HG03097 (cell line): ENCODE results near the gene CCDC12.

Experiments used
- ATAC-seq: cut with Tn5 transposase; IDR thresholded peaks from one replicate; pipeline ENCODE4 v1.9.1; 2021; ENCODE audit not compliant: unreplicated experiment, low FRiP score

Gene CCDC12

DNA sequence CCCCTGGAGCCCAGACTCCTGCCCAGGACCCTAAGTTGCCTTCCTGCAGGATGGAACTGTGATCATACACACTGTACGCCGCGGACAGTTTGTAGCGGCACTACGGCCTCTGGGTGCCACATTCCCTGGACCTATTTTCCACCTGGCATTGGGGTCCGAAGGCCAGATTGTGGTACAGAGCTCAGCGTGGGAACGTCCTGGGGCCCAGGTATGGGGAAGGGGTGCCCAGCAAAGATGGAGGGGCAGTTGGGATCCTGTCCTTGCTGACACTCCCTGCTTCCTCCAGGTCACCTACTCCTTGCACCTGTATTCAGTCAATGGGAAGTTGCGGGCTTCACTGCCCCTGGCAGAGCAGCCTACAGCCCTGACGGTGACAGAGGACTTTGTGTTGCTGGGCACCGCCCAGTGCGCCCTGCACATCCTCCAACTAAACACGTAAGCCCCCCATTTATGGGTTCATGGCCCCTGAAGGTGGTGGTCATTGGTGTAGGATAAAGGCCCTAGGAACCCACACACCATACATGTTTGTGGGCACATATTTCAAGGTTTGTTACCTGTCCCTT, 31.8 kb upstream of the CCDC12 start:
- no peak for ATAC-seq

DNA sequence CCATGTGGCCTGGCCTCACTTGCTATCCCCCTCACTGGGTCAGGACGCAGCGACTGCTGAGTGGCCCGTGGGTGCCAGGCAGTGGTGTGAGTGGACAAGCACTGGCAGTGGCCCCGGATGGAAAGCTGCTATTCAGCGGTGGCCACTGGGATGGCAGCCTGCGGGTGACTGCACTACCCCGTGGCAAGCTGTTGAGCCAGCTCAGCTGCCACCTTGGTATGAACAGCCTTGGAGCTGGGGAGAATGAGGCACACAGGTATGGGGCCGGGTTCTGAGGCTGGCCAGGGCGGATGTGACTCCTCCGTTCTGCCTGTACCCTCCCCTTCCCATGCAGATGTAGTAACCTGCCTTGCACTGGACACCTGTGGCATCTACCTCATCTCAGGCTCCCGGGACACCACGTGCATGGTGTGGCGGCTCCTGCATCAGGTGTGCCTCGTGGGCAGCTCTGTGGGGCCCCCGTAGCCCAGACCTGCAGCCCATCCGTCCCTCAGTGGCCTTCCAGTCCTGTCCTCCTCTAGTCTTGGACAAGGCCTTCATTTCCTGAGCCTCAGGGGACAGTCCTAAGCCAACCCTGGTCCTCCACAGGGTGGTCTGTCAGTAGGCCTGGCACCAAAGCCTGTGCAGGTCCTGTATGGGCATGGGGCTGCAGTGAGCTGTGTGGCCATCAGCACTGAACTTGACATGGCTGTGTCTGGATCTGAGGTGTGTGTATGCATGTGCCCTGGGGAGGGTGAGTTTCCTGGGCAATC, 31.1 kb upstream of the CCDC12 start:
- ATAC-seq: no peak

DNA sequence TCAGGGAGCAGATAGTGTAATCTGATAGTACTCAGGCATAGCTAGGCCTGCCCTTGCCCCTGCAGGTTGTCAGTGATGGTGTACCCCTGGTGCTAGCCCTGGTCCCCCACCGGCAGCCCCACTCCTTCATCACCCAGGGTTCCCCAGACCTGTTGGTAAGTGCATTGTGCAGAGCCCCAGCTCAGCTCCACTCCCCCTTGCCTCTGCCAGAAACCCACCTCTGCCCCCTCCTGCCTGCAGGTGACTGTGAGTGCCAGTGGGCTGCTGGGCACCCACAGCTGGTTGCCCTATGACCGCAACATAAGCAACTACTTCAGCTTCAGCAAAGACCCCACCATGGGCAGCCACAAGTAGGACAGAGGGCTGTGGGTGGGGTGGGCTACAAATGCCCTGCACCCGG, 30.5 kb upstream of the CCDC12 start:
- no peak for ATAC-seq

DNA sequence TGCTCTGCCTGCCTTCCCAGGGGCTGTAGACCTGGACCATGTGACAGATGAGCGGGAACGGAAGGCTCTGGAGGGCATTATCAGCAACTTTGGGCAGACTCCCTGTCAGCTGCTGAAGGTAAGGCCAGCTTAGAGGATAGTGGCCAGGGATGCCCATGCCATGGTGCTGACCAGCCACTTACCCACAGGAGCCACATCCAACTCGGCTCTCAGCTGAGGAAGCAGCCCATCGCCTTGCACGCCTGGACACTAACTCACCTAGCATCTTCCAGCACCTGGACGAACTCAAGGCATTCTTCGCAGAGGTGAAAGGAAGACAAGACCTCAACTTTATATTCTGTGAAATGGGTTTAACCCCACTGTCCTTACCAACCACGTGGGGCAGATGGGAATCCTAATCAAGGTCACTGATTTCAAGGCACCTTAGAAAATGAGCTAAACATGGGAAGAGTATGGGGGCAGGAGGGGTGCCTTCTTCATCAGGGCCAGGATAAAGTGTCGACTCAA, 29.7 kb upstream of the CCDC12 start:
- no peak for ATAC-seq

DNA sequence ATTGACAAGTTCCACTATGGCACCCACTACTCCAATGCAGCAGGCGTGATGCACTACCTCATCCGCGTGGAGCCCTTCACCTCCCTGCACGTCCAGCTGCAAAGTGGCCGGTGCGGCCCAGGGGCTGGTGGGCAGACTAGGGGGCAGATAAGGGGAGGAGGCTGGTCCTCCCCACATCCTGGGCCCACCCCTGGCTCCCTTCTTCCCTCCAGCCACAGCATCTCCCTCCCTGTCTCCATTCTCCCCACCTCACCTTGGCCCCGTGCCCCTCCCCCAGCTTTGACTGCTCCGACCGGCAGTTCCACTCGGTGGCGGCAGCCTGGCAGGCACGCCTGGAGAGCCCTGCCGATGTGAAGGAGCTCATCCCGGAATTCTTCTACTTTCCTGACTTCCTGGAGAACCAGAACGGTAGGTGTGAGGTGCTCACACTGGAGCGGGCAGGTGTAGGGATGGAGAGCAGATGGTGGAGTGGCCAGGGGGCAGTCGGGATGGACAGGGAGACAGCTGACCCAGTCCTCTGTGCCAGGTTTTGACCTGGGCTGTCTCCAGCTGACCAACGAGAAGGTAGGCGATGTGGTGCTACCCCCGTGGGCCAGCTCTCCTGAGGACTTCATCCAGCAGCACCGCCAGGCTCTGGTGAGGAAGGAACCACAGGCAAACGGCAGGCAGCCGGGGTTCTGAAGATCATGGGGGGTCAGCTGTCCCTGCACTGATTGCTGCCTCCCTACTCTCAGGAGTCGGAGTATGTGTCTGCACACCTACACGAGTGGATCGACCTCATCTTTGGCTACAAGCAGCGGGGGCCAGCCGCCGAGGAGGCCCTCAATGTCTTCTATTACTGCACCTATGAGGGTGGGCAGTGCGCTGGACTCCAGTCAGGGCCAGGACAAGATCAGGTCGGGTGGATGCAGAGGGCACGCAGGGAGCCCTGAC, 28.9 kb upstream of the CCDC12 start:
- ATAC-seq: no peak

DNA sequence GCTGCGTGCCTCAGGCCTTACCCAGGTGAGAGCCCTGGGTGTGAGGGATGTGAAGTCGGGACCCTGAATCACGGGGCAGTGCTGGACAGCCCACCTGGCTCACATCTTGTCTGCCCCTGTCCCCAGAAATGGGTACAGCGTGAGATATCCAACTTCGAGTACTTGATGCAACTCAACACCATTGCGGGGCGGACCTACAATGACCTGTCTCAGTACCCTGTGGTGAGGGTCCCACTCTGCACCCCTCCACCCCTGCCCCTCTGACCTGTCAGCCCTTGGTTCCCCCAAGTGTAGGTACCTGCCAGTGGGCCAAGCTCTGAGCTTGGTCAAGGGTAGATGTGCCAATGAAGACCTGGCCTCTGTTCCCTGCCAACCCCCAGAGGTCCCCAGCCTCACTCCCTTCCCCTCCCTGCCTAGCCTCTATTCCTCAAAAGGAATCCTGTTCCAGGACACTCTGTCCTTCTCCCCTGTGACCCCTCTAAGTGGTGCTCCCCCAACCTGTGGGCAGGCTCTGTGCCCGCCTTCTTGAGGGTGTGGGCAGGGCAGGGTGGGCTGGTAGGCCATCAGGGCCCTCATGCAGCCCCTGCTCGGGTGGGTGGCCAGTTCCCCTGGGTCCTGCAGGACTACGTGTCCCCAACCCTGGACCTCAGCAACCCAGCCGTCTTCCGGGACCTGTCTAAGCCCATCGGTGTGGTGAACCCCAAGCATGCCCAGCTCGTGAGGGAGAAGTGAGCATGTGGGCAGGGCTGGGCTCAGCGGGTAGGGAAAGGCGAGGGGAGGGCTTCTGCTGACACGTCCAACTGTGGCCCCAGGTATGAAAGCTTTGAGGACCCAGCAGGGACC, 28.0 kb upstream of the CCDC12 start:
- no peak for ATAC-seq

DNA sequence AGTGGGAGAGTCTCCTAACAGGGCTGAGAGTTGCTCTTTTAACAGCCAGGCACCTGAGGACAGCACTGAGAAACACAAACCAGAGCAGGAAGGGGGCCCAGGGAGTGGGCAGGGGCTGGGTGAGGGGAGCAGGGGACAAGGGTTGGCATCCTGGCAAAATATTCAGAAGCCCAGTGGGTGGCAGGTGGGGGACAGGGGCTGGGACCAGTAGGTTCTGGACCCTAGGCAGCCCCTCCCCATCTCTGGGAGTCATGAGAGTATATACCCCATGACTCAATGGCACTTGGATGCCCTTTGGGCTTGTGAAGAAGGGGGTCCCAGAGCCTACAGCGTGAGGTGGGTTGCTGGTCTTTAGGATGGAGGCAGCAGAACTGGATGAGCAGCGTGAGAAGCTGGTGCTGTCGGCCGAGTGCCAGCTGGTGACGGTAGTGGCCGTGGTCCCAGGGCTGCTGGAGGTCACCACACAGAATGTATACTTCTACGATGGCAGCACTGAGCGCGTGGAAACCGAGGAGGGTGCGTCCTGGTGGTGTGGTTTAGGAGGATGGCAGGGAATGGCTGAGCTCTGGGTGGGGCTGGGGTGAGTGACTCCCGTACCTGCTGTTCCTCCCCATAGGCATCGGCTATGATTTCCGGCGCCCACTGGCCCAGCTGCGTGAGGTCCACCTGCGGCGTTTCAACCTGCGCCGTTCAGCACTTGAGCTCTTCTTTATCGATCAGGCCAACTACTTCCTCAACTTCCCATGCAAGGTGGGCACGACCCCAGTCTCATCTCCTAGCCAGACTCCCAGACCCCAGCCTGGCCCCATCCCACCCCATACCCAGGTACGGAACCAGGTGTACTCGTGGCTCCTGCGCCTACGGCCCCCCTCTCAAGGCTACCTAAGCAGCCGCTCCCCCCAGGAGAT, 27.2 kb upstream of the CCDC12 start:
- no peak for ATAC-seq

DNA sequence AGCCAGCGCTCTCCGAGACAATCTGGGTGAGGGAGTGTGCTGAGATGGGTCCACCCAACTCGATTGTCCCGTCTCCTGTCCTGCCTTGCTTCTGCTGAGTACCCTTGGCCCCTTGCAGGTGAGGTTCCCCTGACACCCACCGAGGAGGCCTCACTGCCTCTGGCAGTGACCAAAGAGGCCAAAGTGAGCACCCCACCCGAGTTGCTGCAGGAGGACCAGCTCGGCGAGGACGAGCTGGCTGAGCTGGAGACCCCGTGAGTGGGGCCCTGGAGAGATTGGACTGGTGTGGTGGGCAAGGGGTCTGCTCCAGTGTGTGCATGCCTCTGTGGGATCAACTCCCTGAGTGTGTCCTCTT, 26.5 kb upstream of the CCDC12 start:
- no peak for ATAC-seq

DNA sequence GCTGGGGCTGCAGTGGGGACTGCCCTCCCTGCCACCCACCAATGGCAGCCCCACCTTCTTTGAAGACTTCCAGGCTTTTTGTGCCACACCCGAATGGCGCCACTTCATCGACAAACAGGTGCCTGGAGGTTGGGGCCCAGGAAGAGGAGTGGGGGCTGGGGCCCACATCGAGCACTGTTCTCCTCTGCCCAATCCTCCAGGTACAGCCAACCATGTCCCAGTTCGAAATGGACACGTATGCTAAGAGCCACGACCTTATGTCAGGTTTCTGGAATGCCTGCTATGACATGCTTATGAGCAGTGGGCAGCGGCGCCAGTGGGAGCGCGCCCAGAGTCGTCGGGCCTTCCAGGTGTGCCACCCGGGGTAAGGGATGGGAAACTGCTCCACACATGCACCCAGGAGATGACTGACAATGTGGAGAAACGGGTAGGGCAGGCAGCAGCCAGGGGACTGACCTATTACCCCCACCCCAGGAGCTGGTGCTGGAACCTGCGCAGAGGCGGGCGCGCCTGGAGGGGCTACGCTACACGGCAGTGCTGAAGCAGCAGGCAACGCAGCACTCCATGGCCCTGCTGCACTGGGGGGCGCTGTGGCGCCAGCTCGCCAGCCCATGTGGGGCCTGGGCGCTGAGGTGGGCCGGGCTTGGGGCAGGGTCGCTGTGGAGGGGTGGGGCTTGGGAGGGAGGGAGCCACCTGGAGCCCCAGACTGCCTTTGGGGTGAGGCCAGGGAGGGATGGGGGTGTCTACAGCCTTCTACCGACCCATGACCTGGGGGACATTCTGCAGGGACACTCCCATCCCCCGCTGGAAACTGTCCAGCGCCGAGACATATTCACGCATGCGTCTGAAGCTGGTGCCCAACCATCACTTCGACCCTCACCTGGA, 25.9 kb upstream of the CCDC12 start:
- no peak for ATAC-seq

DNA sequence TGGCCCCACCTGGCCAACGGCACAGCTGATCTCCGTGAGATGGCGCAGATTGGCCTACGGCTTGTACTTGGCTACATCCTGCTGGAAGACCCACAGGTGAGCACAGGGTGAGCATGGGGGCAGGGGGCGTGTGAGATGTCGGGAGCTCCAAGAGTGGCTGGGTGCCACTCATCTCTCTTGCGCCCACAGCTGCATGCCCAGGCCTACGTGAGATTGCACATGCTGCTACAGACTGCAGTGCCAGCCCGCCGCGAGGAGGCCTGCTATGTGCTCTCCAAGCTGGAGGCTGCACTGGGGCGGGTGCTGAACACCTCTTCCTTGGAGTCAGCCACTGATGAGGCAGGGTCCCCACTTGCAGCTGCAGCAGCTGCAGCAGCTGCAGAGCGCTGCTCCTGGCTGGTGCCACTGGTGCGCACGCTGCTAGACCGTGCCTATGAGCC, 25.2 kb upstream of the CCDC12 start:
- no peak for ATAC-seq

DNA sequence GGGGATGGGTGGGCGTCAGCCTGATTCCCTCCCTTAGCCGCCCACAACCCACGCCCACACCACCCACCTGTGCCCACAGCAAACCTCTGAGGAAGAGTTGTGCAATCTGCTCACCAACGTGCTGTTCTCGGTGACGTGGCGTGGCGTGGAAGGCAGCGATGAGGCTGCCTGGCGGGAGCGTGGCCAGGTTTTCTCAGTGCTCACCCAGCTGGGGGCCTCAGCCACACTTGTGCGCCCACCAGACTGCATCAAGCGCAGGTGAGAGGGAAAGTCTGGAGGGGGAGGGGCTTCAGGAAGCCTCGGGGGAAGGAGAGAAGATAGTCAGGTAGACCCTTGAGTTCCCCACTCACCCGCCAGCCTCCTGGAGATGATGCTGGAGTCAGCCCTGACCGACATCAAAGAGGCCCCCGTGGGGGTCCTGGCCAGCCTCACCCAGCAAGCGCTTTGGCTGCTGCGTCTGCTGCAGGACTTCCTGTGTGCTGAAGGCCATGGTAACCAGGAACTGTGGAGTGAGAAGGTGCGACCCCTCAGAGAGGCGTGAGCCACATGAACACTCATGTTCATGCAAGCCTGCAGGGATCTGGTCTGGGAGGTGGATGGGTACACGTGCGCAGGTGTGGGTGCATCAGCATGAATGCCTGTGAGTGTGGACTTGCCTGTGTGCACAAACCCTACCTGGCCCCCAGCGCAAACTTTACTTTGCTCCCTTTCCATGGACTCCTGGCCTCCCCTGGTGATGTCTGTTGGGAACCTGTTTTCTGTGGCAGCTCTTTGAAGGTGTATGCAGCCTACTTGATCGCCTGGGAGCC, 24.6 kb upstream of the CCDC12 start:
- no peak for ATAC-seq

DNA sequence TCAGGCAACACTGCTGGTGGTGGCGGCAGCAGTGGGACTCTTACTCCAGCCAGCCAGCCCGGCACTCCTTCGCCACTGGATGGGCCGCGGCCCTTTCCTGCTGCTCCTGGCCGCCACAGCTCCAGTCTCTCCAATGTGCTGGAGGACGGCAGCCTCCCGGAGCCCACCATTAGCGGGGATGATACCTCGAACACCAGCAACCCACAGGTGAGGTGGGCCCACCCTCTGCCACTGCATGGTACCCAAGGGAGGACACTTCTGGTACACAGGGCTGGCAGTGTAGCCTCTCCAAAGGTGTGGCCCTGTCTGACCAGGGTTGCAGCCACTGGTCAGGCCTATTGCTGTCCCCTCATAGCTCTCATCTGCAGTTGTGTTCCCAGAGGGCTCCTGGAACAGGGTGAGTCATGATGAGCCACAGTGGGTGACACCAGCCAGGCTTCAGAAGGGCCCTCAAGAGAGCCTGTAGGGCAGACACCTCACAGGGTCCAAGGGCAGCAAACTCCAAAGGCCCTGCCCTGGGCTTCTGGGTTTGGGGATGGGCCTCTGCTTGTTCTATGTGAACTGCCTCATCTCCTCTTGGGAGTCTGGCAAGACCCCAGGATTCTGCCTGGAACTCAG, 23.8 kb upstream of the CCDC12 start:
- no peak for ATAC-seq

DNA sequence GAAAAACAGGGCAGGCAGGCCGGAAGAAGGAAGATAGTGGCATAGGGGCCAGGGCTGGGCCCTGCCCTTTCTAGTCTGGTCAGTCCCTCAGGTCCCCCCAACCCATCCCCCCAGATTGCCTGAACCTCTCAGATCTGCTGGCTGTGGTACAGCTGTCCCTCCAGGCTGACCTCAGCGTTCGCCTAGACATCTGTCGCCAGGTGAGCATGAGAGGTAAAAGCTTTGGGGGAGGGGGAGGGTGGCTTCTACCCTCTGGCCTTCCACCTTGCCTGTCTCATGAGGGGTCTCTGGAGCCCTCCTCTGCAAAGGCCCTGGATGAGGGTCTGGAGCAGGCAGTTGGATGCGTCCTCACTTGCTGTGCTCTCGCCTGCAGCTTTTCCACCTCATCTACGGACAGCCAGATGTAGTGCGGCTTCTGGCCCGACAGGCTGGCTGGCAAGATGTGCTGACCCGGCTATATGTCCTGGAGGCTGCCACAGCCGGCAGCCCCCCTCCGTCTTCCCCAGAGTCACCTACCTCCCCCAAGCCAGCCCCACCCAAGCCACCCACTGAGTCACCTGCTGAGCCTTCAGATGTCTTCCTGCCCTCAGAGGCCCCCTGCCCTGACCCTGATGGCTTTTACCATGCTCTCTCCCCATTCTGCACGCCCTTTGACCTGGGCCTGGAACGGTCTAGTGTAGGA, 23.1 kb upstream of the CCDC12 start:
- no peak for ATAC-seq

DNA sequence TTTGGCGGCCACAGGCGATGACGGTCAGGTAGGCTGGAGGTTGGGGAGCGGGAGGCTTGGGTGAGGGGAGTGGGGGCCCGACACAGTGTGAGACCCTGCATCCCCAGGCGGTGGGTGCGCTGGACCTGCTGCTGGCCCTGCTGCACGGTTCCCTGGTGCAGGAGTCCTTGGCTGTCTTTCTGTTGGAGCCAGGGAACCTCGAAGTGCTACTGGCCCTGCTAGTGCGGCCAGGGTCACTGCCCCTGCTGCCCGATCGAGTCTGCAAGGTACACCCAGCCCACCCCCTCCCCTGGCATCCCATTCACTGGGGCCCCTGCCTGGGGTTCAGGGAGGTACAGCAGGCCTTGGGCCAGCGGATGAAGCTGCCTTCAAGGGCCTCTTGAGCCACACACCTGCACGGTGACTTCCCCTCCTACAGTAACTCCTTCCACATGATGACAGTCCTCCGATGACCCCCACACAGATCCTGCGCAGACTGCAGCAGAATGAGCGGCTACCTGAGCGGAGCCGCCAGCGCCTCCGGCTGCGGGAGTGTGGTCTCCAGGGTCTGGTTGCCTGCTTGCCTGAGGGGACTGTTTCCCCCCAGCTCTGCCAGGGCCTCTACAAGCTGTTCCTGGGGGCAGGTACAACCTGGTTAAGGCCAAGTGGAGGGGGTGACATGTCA, 22.4 kb upstream of the CCDC12 start:
- no peak for ATAC-seq

DNA sequence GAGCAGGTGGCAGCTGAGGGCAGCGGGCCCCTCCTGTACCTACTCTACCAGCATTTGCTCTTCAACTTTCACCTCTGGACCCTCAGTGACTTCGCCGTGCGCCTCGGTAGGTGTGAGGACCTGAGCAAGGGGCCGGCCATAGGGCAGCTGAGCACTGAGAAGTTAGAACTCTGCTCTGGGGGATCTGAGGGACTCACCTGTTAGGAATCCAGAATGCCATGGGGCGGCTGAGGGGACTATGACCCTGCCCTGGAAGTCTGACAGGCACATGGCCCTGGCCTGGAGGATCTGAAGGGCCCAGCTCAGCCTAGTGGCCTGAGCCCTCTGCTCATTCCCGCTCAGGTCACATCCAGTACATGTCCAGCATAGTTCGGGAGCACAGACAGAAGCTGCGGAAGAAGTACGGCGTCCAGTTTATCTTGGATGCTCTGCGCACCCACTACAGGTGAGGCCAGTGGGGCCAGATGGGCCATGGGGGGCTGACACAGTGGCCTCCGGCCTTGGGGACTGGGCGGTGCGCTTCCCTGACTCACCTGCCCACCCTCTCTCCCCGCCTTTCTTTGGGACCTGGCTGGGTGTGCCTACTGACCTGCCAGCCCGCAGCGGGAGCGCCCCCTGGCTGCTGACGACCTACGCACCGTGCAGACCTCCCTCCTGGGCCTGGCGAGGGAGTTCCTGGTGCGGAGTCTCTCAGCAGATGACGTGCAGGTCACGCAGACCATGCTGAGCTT, 21.7 kb upstream of the CCDC12 start:
- no peak for ATAC-seq
